Measurements from ENCODE around the gene ZNF318. TPM values are rescaled to one million over a fixed set of nuclear protein-coding genes. Genes with fewer than 3 reads are reported as not detected.

The ZNF318 gene
- total and polyA plus RNA-seq, 10 of the 15 experiments (the other 5 are each of a cell fraction or from before 2014, with no cell fraction given) = 3.4 to 79.8 (median 13.7) TPM

- 0 out of 2 replicates have a peak, but pooled peaks have one; percentile 11 for TF ChIP-seq PKNOX1 (IDR thresholded peaks at IDR 0.05)
- peak; percentile 79 for TF ChIP-seq RUNX3 (IDR thresholded peaks at IDR 0.05; ENCODE audit: low read length)
- peak; percentile 66 for TF ChIP-seq RELB (IDR thresholded peaks at IDR 0.05; ENCODE audit: low read depth)
- TF ChIP-seq KAT2A (conservative IDR thresholded peaks at IDR 0.05; ENCODE audit: control insufficient read depth, low read depth, low read length) = no peak
- no peak for TF ChIP-seq ZSCAN29 (IDR thresholded peaks at IDR 0.05)
- no peak for TF ChIP-seq SP1 (IDR thresholded peaks at IDR 0.05; ENCODE audit: low read depth, low read length)
- TF ChIP-seq MAX (IDR thresholded peaks at IDR 0.05; ENCODE audit: low read depth, low read length) = no peak
- no peak for TF ChIP-seq KLF5 (IDR thresholded peaks at IDR 0.05; ENCODE audit: partially characterized antibody)
- TF ChIP-seq RAD51 (IDR thresholded peaks at IDR 0.05) = peak; percentile 42
- no peak for TF ChIP-seq ATF3 (IDR thresholded peaks at IDR 0.05; ENCODE audit: borderline replicate concordance, extremely low read depth, low read depth, low read length)
- peak in 1 of 2 experiments; percentile 87; a peak in 2 of 4 replicates for TF ChIP-seq CEBPB (IDR thresholded peaks at IDR 0.05; ENCODE audit: borderline replicate concordance in 1 of 2, low read depth in 2 of 2, low read length in 2 of 2)
- TF ChIP-seq CHD1 (IDR thresholded peaks at IDR 0.05; ENCODE audit: low read depth, low read length) = no peak
- no peak; the same call in 1 of the 2 replicates for TF ChIP-seq CBFB (IDR thresholded peaks at IDR 0.05; ENCODE audit: low read depth)
- TF ChIP-seq CREM (IDR thresholded peaks at IDR 0.05; ENCODE audit: low read depth) = peak; percentile 55; the same call in 1 of the 2 replicates
- no peak for TF ChIP-seq RCOR1 (conservative IDR thresholded peaks at IDR 0.05; ENCODE audit: low read depth, low read length)
- no peak for TF ChIP-seq E2F8 (IDR thresholded peaks at IDR 0.05; ENCODE audit: low read depth, partially characterized antibody)
- TF ChIP-seq ZBTB33 (IDR thresholded peaks at IDR 0.05) = no peak
- TF ChIP-seq ELK1 (IDR thresholded peaks at IDR 0.05; ENCODE audit: low read depth, low read length) = no peak
Measured at GRCh38 chr6:43376551-43376981, 7.1 kb upstream of the ZNF318 start (continued).
